GM12878 (cell line): Measurements from ENCODE around the gene KRT79. TPM values are rescaled to one million over a fixed set of nuclear protein-coding genes. Genes with fewer than 3 reads are reported as not detected.

Experiments used
- ATAC-seq: fragments of 200-7000 bp; cut with Tn5 transposase; 3 replicates; pipeline ENCODE4 v1.9.1; 2020; ENCODE audit warnings: mild to moderate bottlenecking, moderate library complexity
- BruUV-seq: library from RNA; stranded (reverse); fragments of 400-500 nt; replicated peaks from 2 replicates; lab custom pipeline; 2021; lab: Mats Ljungman, UMichigan
- CTCF ChIA-PET: fragments of 300-600 bp; sonication (Branson Sonifier 250); formaldehyde crosslinking; extraction: SDS; loops from one replicate; lab custom pipeline; 2021; ENCODE audit warnings: inconsistent platforms; lab: Yijun Ruan, JAX
- POLR2A ChIA-PET: fragments of 350-600 bp; formaldehyde crosslinking; extraction: SDS; loops from one replicate; lab custom pipeline; 2021; ENCODE audit warnings: inconsistent platforms; lab: Charles Lee
- RAD21 ChIA-PET: fragments of 300-600 bp; sonication (Branson Sonifier 250); formaldehyde crosslinking; loops from one replicate; lab custom pipeline; 2023; ENCODE audit warnings: antibody characterized with exemption; ENCODE audit not compliant: unreplicated experiment; lab: Charles Lee
- SMC1A ChIA-PET: fragments of 300-600 bp; sonication (Branson Sonifier 250); formaldehyde crosslinking; loops from one replicate; lab custom pipeline; 2023; ENCODE audit not compliant: unreplicated experiment, uncharacterized antibody; lab: Charles Lee
- DNase-seq: peaks from one replicate; pipeline ENCODE4 v3.0.0-alpha.2; 2011; ENCODE audit warnings: low read depth, low spot score
- FAIRE-seq: peaks from 3 replicates; lab custom pipeline; 2011; peaks lifted over from hg19 to GRCh38; lab: Jason Lieb, UNC
- H2AFZ ChIP-seq: 2 replicates; pipeline ENCODE4 v1.6.0; 2011; ENCODE audit warnings: low read depth, low read length, control low read depth; ENCODE audit not compliant: control insufficient read depth
- H3K27ac ChIP-seq: 2 replicates; pipeline ENCODE4 v1.5.1; 2011; ENCODE audit warnings: control low read depth; ENCODE audit not compliant: control insufficient read depth, insufficient read depth
- H3K27me3 ChIP-seq, 2 experiments: replicated peaks in 1 of 2; 2 replicates each; pipeline versions ENCODE4 v1.6.0 to v1.6.1; 2011; ENCODE audit warnings: low read length in 1 of 2; ENCODE audit not compliant: control insufficient read depth in 2 of 2, insufficient read depth in 2 of 2
- H3K36me3 ChIP-seq, 2 experiments: 2 replicates each; pipeline ENCODE4 v1.5.1; 2011; ENCODE audit warnings: low read length in 1 of 2; ENCODE audit not compliant: control insufficient read depth in 2 of 2, insufficient read depth in 2 of 2
- H3K4me1 ChIP-seq: 2 replicates; pipeline ENCODE4 v1.6.1; 2011; ENCODE audit warnings: mild to moderate bottlenecking, low read length, moderate library complexity, mixed read lengths; ENCODE audit not compliant: control insufficient read depth, insufficient read depth
- H3K4me2 ChIP-seq: 2 replicates; pipeline ENCODE4 v1.6.0; 2011; ENCODE audit warnings: control low read depth; ENCODE audit not compliant: control insufficient read depth, insufficient read depth
- H3K4me3 ChIP-seq: fragments of 200-600 bp; sonication (generic); 2 replicates; pipeline ENCODE4 v1.5.1; 2016
- H3K79me2 ChIP-seq: 2 replicates; pipeline ENCODE4 v1.6.0; 2011; ENCODE audit warnings: low read length; ENCODE audit not compliant: control insufficient read depth, insufficient read depth
- H3K9ac ChIP-seq: 2 replicates; pipeline ENCODE4 v1.8.0; 2011; ENCODE audit warnings: low read length, control low read depth, mixed read lengths; ENCODE audit not compliant: control insufficient read depth, insufficient read depth
- H3K9me3 ChIP-seq: replicated peaks from 3 replicates; pipeline ENCODE4 v1.5.1; 2011; ENCODE audit warnings: mild to moderate bottlenecking, low read length; ENCODE audit not compliant: control insufficient read depth, insufficient read depth
- H4K20me1 ChIP-seq: 2 replicates; pipeline ENCODE4 v1.6.0; 2011; ENCODE audit not compliant: control insufficient read depth, insufficient read depth
- BCL3 ChIP-seq: IDR thresholded peaks from 2 replicates; pipeline ENCODE4 v1.6.1; 2011; ENCODE audit warnings: borderline replicate concordance, low read depth, mild to moderate bottlenecking, moderate library complexity, low read length; ENCODE audit not compliant: insufficient read depth, poor library complexity, severe bottlenecking
- CHD4 ChIP-seq: fragments of 200-600 bp; sonication (generic); IDR thresholded peaks from 2 replicates; pipeline ENCODE4 v1.6.1; 2016; ENCODE audit warnings: mild to moderate bottlenecking
- WGBS: methylation state at CpG from one replicate; pipeline ENCODE4 v1.1.6; 2016; ENCODE audit warnings: low lambda C conversion rate; ENCODE audit not compliant: insufficient replicate concordance, insufficient coverage; ENCODE audit errors: missing lambda C conversion rate; 5-methylcytosine and 5-hydroxymethylcytosine counted together
- in situ Hi-C: fragments of 300-500 bp; cut with MboI; formaldehyde crosslinking; loops from 9 replicates; pipeline ENCODE4 v1.14.3; 2018; ENCODE audit warnings: mixed read lengths
- intact Hi-C: fragments of 100-400 bp; cut with micrococcal nuclease; formaldehyde crosslinking; loops from one replicate; pipeline ENCODE4 v1.14.2; 2022; ENCODE audit not compliant: unreplicated experiment
- polyA plus RNA-seq, 11 experiments: library from polyadenylated mRNA; depleted of rRNA in 4 of 11; unstranded in 6 of 11; stranded (reverse) in 5 of 11; fragments of >200 nt; fragmentation: Nextera tagmentation in 4 of 11; fragmentation: Illumina TruSeq in 1 of 11; extraction: Ambion mirVana in 4 of 11; extraction: Trizol in 1 of 11; gene quantifications; 1 replicate in 1 of 11; 2 replicates in 10 of 11; pipeline versions ENCODE4 v1.2.1 to v1.2.3, GENCODE V29; 2011 to 2016; ENCODE audit warnings: inconsistent platforms in 2 of 11, missing spikeins in 2 of 11, low read depth in 1 of 11
- total RNA-seq, 4 experiments: library from RNA; depleted of rRNA in 3 of 4; stranded (reverse); fragments of >200 nt in 3 of 4; fragmentation: Illumina TruSeq in 1 of 4; extraction: Trizol in 1 of 4; gene quantifications; 2 replicates each; pipeline versions ENCODE4 v1.2.1 to v1.2.3, GENCODE V29; 2013 to 2021

The KRT79 gene
- total and polyA plus RNA-seq, 10 of the 15 experiments (the other 5 are each of a cell fraction or from before 2014, with no cell fraction given): 0.03 to 0.09 (median 0.07) TPM; not detected in 7

GRCh38 chr12:52876372-52876771 lies 42.3 kb upstream of the KRT79 start:
- no peak for TF ChIP-seq CHD4
- peak; percentile 21 for TF ChIP-seq BCL3
- 21% methylated on average over 7 of the region's 7 CpGs for WGBS
- Histone ChIP-seq H3K36me3 (no peaks in the 10 kb centered on the region), H3K9ac (no peak overlapping the region), H3K9me3 (no peaks in the 10 kb centered on the region), H2AFZ (no peak overlapping the region), H3K4me2 (no peak overlapping the region), H3K4me1 (no peaks in the 10 kb centered on the region), H3K27me3 (peaks cover 0 to 3% of the 10 kb centered on the region in 2 experiments; a peak in 2 of 4 replicates), H3K27ac (no peak overlapping the region), H3K4me3 (no peak overlapping the region), H3K79me2 (no peaks in the 10 kb centered on the region), H4K20me1 (no peaks in the 10 kb centered on the region)
- ChIA-PET CTCF (interaction anchor here (0.6 to 14.7 kb wide), 4 partner anchors 9 to 632 kb away, joined by 4 to 418 read pairs (median 10); no protein-coding TSS in a partner anchor), POLR2A (no interaction called here), RAD21 (interaction anchor here (1.4 kb wide), 1 partner anchor 9 kb away, joined by 4 read pairs; no protein-coding TSS in a partner anchor), SMC1A (no interaction called here)
- intact Hi-C loops (loop anchor here (5.0 kb wide), 1 partner anchor 719 kb away; no protein-coding TSS in a partner anchor), in situ Hi-C loops (loop anchor here (5.0 kb wide), 1 partner anchor 494 kb away; no protein-coding TSS in a partner anchor)
- BruUV-seq: no TSS peak
- DNase-seq (no peak), FAIRE-seq (no peak), ATAC-seq (no peak)
